HCEC 1CT (cell line): ENCODE results near the gene TFPI.

Experiments used
- DNase-seq: peaks from one replicate; pipeline ENCODE4 v3.0.0-alpha.2; 2017

TFPI gene

DNA sequence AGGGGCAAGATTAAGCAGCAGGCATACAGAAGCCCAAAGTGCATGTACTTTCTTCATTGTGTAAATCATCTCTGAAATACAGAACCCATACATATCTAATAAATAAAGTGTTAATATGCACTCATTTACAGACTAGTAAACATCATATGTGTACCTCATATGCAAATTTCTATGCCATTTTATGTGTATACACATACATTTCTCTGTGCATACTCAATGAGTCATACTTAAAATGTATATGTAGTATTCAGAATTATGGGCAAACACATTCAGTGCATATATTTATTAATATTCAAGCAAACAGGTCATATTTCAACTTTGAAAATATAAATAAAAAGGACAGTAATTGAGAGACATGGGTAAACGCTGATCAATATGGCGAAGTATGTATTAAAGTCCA lies 50.5 kb downstream of the TFPI start:
- DNase-seq: no peak

DNA sequence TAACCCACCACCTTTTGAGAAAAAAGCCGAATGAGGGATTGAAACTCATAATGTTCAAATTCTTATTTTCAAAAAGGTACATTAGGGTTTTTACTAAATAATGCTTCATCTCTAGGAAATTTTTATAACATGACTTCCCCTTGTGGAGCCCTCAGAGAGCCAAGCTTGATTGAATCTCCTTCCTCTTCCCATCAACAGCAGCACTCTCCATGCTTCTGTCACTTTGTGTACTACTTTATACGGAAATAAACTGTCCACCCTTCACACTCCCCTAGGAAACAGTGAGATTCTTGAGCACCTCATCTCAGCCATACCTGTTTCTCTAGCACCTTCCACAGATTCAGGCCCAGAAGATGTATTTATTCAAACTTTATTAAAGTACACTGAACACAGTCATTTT lies 51.8 kb downstream of the TFPI start:
- DNase-seq: no peak

DNA sequence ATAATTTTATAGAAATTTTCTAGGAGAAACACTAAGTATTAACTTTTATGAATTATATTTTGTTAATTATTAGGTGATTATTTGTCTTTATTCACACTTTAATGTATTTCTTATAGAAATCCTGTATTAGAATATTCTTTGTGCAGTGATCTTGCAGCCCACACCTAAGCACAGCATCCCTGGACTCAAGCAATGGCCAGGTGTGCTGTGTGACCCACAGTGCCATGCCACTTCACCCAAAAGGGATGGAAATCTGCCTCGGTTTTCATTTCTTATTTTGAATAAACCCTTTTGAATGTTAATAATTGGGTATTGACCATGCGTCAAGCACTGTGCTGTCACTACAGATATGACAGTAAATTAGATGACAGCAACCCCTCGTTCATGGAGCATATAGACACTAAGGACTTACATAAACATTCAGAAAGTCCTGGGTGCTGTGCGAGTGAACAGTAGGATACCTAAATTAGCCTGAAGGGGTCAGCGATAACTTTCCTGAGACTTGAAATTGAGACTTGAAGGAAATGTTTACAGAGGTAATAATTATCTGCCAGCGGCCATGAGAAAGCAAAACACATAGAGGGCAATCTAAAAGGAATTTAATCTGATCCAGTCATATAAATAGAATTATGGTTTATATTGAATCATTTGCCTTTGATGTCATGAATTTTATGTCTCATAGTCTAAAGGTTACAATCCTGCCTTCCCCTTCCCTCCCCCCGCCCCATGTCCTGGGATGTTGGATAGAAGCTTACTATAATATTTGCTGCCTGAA lies 53.5 kb downstream of the TFPI start:
- peak; percentile 82 for DNase-seq

DNA sequence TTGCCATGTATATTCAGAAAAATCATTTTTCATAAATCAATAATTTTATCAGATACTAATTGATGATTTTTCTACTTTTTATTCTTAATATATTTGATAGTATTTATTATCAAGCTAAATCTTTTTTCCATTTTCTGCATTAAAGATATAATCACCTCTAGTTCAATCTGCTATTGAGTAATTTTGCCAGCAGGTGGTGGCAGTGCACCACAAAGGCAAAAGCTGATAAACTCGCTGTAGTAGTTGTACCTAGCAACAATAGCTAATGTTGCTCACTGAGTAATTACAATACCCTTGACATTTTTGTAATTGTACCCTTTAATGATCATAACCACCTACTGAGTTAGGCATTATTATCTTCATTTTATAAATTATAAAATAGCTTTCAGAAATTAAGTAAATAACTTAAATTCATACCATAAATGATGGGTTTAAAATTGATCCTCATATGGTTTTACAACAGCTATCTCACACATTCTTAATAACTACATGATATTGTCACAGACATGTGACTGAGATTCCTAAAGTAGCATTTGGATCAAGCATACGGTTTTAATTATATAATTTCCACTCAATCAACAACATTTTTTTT lies 54.2 kb downstream of the TFPI start:
- DNase-seq: peak; percentile 60

DNA sequence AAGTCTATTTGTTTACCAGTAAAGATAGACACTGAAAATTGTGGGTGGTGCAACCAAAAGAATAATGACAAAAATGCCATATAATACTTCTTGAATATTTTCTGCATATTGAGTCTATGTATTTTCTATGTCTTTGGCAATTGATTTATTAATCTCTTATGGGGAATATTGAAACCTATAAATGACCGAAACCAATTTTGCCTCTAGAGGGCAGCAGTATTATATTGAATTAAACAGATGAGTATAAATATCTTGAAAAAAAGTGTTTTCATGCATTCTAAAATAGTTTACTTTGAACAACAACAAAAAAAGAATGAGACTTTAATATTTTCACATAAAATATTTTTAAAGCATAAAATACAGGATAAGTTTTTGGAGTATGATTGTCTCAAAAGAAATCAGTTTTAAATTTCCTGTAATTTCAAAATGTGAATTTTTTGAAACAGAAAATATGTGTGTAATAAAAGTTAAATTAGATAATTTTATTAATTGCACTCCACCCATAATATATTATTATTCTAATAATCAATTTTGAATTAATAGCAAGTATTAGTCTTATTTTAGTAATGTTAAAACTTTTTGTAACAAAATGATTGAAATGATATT lies 56.3 kb downstream of the TFPI start:
- DNase-seq: peak; percentile 30

DNA sequence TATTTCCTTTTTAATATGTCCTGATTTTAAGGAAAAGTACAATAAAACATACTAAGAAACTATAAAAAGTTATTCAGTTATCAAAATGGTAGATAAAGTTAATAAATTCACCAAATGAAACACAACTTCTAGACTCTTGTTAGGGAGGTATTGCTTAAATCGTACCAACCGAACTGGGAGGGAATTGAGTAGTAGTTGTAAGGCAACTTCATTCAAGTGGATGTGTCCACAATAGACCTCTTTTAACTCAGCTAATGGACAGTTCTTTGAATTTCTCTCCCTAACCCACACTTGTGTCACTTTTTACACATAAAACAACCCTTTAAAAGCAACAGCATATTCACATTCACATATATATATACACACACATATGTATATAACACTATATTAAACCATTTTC lies 57.1 kb downstream of the TFPI start:
- no peak for DNase-seq

DNA sequence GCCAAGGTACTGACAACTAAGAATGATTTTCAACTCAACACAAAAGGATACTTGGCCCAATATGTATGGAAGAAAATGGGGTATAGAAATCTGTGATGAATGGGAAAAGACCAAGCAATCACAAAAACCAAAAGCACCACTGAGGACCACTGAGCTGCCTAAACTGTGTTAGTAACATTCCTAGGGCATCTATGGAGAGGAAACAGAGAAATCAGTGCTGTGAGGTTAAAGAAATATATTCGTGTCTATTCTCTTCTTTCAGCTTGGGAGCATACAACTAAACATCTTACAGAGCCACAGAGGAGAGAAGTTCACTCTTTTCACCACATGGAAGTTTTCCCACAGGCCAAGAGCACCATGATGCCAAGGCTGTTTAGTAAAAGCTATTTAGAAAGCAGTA lies 58.9 kb downstream of the TFPI start:
- no peak for DNase-seq

DNA sequence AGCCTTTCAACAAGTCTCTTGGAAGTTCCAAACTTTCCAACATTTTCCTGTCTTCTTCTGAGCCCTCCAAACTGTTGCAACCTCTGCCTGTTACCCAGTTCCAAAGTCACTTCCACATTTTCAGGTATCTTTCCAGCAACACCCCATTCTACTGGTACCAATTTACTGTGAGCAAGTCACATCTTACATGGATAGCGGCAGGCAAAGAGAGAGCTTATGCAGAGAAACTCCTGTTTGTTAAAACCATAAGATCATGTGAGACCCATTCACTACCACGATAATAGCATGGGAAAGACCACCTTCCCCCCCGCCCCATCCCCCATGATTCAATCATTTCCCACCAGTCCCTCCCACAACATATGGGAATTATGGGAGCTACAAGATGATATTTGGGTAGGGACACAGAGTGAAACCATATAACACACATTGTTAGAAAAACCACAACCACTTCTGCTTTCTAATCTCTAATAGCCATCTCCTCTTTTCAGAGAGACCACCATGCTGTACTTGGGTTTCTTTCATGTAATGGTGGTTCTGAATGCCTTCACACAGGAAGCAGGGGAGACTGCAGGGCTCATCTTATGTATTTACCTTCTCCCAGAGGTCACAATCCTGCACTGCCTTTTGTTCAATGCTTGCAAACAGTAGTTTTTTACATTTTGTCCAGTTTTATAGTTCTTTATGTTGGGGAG lies 60.2 kb downstream of the TFPI start:
- DNase-seq: no peak

DNA sequence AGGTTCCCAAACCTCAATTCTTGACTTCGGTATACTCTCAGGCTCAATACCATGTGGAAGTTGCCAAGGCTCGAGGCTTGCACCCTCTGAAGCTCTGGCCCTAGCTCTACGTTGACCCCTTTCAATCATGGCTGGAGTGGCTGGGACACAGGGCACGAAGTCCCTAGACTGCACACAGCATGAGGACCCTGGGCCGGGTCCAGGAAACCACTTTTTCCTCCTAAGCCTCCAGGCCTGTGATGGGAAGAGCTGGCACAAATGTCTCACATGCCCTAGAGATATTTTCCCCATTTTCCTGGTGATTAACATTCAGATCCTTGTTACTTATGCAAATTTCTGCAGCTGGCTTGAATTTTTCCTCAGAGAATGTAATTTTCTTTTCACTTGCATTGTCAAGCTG lies 61.1 kb downstream of the TFPI start:
- no peak for DNase-seq

DNA sequence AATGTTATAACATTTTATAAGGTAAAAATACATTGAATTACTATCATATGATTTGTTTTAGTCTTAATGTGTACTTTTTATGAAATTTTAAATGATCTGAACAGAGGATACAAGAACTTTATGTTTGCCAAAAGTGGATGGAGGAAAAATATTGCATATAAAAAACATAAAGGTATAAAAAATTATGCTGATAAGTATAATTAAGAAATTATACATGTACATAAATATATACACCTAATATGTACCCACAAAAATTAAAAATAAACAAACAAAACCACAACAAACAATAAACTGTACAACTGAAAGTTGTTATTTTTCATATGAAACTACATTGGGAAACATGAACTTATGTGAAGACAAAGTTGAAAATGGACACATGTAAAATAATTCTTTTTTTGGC lies 68.0 kb downstream of the TFPI start:
- no peak for DNase-seq

DNA sequence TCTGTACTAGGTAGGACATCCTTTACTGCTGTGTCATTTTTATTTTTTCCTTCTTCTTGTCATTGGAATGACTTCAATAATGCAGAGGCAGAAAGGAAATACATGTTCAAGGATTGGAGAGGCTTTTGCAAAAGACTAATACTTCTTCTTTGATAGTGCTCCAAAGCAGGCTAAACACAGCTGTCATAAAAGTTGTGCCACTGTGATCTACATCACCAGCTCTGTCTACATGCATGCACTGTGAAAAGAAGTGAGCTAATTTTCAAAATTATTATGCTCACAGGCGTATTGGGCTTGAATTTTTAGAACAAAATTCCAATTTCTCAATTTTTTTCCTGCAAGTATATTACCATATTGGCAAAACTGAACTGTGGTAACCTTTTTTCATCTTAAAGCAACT lies 68.7 kb downstream of the TFPI start:
- DNase-seq: no peak

DNA sequence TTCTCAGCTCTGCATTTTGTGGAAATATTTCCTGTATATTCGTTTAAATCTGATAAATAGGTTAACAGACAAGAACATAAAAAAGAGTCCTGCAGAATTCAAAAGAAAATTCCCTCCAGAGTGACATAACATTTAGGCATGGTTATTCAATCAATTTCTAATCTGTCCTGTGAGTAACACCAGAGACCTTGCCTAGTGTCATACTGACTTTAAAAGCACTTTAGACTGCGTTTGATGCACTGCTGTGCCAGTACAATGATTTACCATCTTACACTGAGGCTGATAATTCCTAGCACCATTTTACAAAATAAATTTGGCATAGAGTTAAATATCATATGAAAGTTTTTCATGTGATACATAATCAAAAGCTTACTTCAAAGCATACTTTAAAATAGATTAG lies 70.7 kb downstream of the TFPI start:
- no peak for DNase-seq

DNA sequence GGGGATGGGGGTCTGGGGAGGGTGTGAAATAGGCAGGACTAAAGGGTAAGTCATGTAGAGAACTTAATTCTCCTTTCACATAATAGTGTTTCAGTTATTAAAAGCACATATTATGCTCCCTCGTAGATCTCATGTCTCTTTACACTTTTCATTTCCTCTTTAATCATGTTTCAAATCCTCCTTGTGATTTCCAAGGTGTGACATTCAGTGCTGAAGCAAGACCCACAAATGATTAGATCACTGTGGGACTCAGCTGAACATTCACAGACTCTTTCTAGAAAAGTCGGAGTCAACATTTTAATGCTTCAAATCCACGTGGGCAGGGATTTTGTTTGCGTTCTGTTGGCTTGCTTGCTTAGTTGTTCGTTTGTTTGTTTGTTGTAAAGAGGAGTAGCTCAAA lies 71.4 kb downstream of the TFPI start:
- DNase-seq: no peak

DNA sequence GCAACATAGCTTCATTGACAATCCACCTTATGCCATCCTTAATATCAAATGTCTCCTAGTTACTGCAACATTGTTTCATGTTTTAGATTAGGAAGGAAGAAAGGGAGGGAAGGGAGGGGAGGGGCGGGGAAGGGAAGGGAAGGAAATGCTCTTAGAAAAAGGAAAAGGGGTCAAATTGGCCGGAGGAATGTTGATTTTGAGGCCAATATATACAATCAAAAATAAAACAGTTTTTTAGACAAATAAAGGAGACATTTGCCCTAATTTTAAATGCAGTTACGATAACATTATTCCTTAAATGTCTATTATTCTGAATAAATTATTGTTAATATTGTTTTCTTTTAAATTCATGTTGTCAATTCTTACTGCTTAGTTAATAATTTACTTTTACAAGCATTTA lies 72.7 kb downstream of the TFPI start:
- DNase-seq: no peak

DNA sequence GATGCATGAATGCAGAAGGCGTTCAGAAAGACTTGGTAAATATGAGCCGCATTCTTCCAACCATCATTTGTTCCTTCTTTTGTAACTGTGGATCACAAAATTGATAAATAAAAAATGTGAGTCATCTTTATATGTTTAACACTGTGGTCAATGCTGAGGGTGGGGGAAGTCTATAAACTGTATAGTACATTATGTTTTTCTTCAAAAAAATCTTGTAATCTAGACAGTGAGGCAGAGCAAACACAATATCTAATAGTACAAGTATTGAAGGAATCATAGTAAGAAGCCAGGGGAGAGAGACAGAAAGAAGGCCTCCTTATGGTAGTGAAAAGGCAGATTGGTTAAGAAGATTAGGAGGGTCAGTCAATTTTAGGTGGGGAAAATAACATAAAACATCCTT lies 75.5 kb downstream of the TFPI start:
- no peak for DNase-seq

DNA sequence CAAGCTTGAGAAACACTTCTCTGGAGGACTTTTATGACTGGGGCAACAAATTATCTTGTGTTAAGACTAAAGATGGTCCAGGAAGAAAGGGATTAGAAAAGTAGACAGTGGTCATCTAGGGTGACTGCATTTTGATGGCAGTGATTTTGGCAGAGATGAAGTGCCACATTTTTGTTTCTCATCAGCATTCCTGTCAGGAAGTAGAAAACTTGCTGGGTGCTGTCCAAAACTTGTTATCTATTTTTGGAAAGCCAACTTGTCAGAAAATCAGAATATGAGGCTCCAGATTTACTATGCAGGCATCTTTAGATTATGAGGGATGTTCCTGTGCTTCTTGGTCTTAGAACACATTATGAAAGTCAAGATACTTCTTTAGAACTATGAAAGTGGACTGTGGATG lies 77.2 kb downstream of the TFPI start:
- DNase-seq: no peak

DNA sequence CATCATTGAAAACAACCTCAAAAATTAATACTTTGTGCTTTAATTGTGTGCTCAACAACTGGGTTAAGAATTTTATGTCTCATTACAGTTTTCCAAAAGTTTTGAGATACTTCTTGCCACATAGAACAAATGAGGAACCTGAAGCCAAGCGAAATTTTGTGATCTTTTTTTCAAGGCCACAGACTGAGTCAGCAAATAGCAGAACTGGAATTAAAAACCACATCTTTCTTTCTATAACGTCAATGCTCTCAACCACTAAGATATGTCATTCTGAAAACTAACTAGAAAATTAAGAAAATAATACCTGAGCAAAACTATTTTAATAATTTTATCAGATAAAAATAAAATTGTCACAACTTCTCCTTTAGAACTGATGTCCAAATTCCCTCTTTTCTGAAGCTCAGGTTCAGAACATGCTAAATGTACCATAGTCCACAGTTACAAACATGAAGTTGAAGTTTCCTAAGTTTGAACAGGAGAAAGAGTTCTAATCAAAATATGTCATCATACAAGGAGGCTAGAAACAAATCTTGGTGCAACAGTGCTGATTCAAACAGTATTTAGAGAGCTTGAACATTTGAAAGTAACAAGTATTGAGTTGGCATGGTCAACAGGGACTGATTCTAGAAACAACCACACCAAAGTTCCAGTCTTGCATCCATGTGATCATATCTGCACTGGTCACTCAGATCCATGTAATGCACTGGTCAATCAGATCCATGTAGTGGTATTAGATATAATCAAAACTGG lies 78.6 kb downstream of the TFPI start:
- no peak for DNase-seq

DNA sequence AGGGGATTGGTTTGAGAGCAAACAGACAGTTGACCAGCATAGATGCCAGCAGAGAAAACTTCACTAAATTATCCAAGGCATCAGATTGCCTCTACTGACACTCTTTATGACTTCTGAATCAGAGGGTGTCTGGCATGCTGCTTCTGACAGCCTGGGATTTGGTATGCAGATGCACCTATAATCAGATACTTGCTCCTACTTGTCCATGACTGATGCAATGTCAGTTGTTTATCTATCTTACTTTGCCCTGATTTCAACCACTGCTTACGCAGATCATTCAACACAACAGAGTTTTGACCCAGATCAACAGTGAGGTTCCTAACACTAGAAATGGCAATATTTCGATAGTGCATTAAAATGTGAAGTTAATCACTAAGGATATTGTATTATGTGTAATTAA lies 83.5 kb downstream of the TFPI start:
- no peak for DNase-seq

DNA sequence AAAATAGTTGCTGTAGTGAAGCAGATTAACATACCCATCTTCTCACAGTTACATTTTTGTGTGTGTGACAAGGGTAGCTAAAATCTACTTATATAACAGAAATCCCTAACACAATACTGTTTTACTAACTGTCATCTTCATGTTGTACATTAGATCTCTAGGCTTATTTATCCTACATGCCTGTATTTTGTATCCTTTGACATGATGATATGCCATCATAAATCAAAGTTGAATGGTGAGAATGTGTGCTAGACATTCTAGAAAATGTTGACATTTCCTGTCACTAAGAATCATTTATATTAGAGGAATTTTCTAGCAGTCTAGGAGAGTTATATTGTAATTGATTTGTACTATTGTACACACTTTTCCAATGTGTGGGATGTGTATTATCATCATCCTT lies 84.7 kb downstream of the TFPI start:
- DNase-seq: no peak

DNA sequence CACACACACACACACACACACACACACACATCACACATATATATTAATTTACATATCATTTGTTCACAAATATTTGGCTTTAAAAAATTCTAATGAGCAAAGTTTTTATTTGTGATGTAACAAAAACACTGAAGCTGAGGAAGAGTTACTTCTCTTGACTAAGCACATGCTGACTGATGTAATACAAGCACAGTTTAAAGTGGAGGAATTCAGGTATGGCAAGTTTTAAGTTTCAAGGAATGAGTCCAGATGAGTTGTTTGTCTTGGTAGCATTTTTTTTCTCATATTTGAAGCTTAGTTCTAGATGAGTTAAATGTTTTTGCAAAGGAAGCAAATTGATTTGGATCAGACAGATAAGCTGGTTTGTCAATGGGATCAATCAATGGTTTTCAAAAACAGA lies 86.0 kb downstream of the TFPI start:
- DNase-seq: no peak

DNA sequence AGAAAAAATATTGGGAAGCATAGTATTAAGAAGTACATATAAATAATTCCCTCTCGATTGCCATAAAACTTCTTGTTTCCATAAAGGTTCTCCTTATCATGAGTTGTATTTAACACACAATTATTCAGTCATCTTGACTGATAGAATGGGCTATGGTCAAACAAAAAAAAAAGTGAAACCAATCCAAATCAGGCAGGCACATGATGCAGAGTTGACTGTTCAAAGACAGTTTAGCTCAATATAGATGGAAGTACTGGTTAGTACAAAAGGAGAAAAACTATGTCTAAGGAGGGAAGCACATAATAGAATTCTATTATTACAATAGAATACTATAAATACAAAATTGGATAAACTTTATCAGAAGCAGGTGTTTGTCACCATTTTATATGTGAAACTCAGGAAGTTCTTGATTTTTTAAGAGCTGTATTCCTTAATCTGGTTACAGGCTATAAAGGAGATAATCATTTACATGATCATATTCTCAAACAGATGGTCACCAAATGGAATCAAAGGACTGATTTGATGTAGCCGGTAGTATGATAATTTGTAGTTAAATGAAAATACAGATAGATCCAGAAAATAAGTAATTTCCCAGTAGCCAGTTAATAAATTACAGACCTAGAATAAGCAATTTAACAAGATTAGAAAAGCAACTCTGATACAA lies 88.0 kb downstream of the TFPI start:
- no peak for DNase-seq

DNA sequence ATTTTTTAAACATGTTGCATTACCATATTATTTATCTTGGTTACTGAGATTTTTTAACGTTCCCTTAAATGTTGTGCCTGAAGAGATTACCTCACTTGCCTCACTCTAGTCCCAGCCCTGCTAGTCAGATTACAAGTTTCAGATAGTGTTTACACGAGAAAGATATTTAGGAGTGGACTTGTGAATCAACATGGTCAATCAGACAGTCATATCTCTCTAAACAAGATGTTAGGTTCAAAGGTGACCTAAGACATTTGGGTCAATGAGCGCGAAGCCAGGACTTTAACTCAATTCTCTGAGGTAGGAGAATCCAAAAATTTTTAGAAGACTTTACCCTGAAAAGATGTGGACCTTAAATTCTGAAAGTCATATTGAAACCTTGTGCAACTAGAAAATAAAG lies 91.4 kb downstream of the TFPI start:
- no peak for DNase-seq
